ENCODE results near the gene IFT25. TPM values are rescaled to one million over a fixed set of nuclear protein-coding genes. Genes with fewer than 3 reads are reported as not detected.

Gene IFT25
- total and polyA plus RNA-seq, 7 donors = 4.6 to 10.3 (median 5.4) TPM

DNA sequence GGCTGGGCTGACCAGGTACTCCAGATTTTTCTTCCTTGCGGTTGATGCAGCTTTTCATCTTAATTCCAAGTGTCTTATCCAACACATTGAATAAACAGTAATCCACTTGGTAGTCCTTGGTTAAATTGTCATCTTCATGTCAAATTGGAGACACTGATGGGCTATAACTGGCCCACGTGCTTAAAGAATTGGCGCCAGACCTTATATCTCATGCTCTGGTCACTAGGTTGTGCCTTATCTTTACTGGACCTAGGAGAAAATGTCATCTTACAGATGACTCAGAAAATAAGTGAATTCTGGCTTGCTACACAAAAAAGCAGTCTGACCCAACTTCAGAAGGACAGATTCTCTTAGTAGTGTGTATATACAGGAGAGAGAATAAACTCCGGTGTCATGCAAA is 16.9 kb upstream of the IFT25 start:
- 95 to 96% (median 95%) methylated on average over 4 of the region's 4 CpGs for WGBS, 3 donors
- no peak overlapping the region for H3K27ac ChIP-seq
- no peaks in the 10 kb centered on the region for H3K4me1 ChIP-seq
- no peaks in the 10 kb centered on the region for H3K9me3 ChIP-seq
- no peak for DNase-seq
- no peak overlapping the region for H3K4me3 ChIP-seq
- ATAC-seq = no peak
- H3K36me3 ChIP-seq (ENCODE audit: insufficient read depth in 1 of 2, low read depth in 1 of 2) = peaks cover 7 to 96% of the 10 kb centered on the region in 2 donors
- H3K27me3 ChIP-seq (ENCODE audit: insufficient read depth in 3 of 3, low read length in 2 of 3) = no peaks in the 10 kb centered on the region
- intact Hi-C loops (cut with DNase I) = loop anchor here (5.0 to 10.0 kb wide), 3 partner anchors 82 to 105 kb away; no protein-coding TSS in a partner anchor
- TF ChIP-seq, protein P1, sequence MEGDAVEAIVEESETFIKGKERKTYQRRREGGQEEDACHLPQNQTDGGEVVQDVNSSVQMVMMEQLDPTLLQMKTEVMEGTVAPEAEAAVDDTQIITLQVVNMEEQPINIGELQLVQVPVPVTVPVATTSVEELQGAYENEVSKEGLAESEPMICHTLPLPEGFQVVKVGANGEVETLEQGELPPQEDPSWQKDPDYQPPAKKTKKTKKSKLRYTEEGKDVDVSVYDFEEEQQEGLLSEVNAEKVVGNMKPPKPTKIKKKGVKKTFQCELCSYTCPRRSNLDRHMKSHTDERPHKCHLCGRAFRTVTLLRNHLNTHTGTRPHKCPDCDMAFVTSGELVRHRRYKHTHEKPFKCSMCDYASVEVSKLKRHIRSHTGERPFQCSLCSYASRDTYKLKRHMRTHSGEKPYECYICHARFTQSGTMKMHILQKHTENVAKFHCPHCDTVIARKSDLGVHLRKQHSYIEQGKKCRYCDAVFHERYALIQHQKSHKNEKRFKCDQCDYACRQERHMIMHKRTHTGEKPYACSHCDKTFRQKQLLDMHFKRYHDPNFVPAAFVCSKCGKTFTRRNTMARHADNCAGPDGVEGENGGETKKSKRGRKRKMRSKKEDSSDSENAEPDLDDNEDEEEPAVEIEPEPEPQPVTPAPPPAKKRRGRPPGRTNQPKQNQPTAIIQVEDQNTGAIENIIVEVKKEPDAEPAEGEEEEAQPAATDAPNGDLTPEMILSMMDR (IDR thresholded peaks at IDR 0.05) = no peak

DNA sequence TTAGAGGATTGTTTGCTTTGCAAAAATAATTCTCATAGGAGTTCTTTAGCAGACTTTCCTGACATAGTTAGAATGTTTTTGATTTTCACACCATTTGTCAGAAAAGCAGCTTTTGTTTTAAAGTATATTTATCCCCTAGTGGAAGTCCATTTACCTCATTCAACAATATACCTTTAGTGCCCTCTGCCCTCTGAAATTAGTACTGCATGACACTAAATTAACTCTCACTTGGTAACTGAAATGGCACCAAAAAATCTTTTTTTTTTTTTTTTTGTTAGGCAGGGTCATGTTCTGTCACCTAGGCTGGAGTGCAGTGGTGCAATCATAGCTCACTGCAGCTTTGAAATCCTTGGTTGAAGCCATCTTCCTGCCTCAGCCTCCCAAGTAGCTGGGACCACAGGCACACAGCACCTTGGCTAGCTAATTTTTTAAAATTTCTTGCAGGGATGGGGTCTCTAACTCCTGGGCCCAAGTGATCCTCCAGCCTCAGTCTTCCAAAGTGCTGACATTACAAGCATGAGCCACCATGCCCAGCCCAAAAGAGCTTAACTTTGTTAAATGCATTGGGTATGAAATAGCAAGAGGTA is 14.3 kb upstream of the IFT25 start:
- intact Hi-C loops (cut with DNase I) = loop anchor here (5.0 to 10.0 kb wide), 3 partner anchors 85 to 102 kb away; no protein-coding TSS in a partner anchor
- no peak overlapping the region for H3K27ac ChIP-seq
- H3K4me1 ChIP-seq = no peaks in the 10 kb centered on the region
- no peaks in the 10 kb centered on the region for H3K27me3 ChIP-seq (ENCODE audit: insufficient read depth in 3 of 3, low read length in 2 of 3)
- TF ChIP-seq, protein P1 (IDR thresholded peaks at IDR 0.05) = peak; percentile 46
- DNase-seq (no peak), ATAC-seq (peak in 1 of 4 donors; percentile 58)
- no peaks in the 10 kb centered on the region for H3K9me3 ChIP-seq
- H3K36me3 ChIP-seq (ENCODE audit: insufficient read depth in 1 of 2, low read depth in 1 of 2) = peaks cover 6 to 74% of the 10 kb centered on the region in 2 donors
- no peak overlapping the region for H3K4me3 ChIP-seq

DNA sequence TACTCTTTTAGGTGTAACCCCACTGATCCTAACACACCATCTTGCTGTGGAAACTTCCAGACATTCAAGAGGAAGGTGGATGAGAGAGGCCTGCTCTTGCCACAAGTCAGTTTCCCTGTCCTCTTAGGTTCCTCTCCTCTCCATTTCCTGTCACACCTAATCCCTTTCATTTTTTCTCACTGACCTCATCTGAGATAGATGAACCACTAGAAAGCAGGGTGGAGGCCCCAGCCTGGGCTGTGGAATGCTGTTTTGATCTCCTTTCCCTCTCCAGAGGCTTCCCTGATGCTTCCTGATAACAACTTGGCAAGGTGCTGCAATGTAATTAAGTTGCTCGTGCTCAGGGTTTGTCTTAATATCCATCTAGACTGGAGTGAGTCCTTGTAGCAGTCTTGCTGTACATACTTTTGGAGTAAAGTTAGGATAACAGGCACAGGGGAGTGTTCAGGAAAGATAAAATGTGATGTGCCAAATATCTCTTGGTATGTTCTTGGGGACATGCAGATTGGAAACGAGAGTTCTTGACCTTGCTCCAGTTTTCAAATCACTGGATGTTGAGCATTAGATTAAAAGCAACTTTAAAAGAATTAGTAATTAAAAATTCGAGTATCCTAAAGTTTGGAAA is 11.8 kb upstream of the IFT25 start:
- peaks cover 6 to 74% of the 10 kb centered on the region in 2 donors for H3K36me3 ChIP-seq (ENCODE audit: insufficient read depth in 1 of 2, low read depth in 1 of 2)
- intact Hi-C loops (cut with DNase I) = no loop called here
- no peak for ATAC-seq

DNA sequence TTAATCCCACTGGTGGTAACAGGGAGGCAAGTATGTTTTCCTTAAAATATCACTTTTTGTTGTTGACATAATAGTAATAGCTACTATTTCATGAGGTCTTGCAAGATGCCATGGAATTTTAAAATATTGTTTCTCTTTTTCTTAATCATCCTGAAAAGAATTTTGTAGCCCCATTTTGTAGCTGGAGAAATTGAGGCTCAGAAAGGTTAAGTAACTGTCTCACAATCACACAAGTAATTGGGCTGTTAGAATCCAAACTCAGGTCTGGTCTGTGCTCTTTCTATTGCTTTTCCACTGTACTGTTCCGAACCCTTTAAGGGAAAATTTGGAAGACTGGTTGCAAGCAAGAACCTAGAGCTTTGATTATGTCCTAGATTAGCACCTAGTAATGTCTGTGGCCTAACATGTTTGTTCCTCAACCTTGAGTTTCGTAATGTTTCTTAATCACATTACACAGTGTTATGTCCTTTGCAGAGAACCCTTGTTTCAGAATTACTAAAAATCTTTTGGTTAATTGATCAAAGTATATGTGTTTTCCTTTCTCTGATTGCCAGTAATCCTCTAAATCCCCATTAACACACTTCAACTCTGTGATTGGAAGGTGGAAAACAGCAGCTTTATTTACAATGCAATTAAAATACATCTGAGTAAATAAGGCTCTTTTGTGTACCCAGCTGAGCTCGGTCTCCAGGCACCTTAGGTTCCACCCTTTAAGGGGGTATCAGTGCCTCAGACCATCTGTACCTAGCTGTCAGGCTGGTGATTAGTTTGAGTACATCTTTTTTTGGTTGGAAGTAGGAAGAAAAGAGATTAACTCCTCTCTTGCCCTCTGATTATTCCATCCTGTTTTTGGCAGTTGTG is 11.0 kb upstream of the IFT25 start:
- DNase-seq (no peak), ATAC-seq (no peak)
- Histone ChIP-seq H3K9me3 (no peaks in the 10 kb centered on the region), H3K36me3 (ENCODE audit: insufficient read depth in 1 of 2, low read depth in 1 of 2) (peaks cover 9 to 74% of the 10 kb centered on the region in 2 donors), H3K27me3 (ENCODE audit: insufficient read depth in 3 of 3, low read length in 2 of 3) (no peaks in the 10 kb centered on the region), H3K4me3 (no peak overlapping the region), H3K4me1 (no peaks in the 10 kb centered on the region), H3K27ac (no peak overlapping the region)
- WGBS, 3 donors = 76 to 85% (median 83%) methylated on average over 3 of the region's 3 CpGs
- intact Hi-C loops (cut with DNase I) = no loop called here
- TF ChIP-seq, protein P1 (IDR thresholded peaks at IDR 0.05) = no peak

More for the DNA sequence above, 11.8 kb upstream of the IFT25 start:
- H3K9me3 ChIP-seq = no peaks in the 10 kb centered on the region
- H3K4me1 ChIP-seq = no peaks in the 10 kb centered on the region
- no peaks in the 10 kb centered on the region for H3K27me3 ChIP-seq (ENCODE audit: insufficient read depth in 3 of 3, low read length in 2 of 3)
- WGBS, 3 donors = 51 to 54% (median 52%) methylated on average over 3 of the region's 3 CpGs
- no peak overlapping the region for H3K4me3 ChIP-seq
- TF ChIP-seq, protein P1 (IDR thresholded peaks at IDR 0.05) = no peak
- no peak for DNase-seq
- H3K27ac ChIP-seq = no peak overlapping the region

Measured in psoas muscle (tissue), 8 donors.